Measurements from ENCODE around the gene ANLN.
"Not testable (repeated sequence)": the region's sequence is repeated elsewhere in the genome, so short reads cannot be mapped to it uniquely, and the experiment has no call there.

The ANLN gene

DNA sequence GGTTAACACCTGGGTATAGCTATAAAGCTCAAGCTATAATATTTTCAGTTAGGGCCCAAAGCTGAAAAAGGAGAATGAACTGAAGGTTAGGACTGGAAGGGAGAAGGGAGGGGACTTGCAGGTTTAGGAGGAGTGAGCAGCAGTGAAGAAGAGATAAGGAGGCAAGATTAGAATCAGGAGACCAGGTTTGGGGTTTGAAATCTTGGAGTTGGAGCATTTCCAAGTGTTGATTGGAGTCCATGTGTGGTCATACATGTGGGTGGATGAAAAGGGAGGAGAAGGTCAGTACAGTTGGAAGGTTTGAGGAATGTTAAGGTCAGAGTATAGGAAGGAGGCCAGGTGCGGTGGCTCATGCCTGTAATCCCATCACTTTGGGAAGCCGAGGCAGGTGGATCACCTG lies 8.6 kb upstream of the ANLN start:
- no peak for DNase-seq

DNA sequence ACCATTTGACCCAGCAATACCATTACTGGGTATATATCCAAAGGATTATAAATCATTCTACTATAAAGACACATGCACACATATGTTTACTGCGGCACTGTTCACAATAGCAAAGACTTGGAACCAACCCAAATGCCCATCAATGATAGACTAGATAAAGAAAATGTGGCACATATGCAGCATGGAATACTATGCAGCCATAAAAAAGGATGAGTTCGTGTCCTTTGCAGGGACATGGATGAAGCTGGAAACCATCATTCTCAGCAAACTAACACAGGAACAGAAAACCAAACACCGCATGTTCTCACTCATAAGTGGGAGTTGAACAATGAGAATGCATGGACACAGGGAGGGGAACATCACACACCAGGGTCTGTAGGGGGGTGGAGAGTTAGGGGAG lies 6.4 kb upstream of the ANLN start:
- DNase-seq, result not testable (repeated sequence)

DNA sequence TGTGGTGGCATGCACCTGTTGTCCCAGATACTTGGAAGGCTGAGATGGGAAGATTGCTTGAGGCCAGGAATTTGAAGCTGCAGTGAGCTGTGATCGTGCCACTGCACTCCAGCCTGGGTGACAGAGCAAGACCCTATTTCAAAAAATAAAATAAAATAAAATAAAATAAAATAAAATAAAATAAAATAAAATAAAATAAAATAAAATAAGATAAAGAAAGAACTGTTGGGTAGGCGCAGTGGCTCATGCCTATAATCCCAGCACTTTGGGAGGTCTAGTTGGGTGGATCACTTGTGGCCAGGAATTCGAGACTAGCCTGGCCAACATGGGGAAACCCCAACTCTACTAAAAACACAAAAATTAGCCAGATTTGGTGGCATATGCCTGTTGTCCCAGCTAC lies 4.0 kb upstream of the ANLN start:
- DNase-seq, result not testable (repeated sequence)

DNA sequence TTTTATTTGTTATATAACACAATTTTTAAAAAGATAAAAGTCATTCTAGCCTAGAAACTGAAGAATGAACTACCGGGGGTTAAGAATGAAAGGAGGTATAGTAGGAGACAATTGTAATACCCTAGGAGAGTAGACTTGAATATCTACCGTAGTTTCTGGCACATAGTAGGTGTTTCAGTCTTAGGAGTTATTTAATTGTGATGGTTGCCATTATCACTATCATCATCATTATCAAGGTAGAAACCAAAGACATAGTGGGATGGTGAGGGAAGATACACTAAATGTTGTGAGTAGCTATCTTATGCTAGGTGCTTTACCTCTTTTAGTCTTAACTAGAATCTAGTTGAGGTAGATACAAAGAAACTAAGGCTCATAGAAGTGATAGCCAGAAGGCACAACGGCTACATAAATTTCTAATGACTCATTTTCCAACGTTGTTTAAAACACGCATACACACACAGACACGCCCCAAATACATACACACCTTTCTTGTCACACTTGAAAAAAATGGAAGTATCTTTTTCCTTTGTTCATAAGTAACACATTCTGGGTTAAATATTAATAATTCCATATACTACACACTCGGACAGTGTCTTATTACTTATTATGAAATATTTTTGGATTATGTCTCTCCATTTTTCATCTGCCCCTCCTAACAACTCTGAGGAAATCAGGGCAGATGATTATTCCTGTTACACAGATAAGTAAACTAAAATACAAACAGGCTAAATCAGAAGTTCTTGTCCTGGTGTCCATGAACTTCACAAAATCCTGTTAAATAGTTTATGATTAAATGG lies 2.0 kb upstream of the ANLN start:
- DNase-seq, result no peak

DNA sequence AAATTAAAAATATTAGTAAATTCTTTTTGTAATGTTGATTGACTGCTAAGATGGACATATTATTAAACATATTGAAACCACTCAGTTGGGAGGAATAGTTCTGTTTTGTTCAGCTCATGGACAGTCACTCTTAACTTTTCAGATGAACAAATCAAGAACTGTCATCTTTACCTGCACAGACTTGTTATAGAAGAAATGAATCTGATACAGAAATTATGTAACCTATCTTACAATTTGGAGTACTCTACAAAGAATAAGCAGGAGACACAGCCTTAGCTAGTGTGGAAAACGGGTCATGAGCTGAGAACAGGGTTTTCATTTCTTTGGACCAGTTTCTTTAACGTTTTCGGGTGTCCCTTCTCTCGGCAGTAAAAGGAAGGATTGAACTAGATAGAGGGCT lies 1.2 kb upstream of the ANLN start:
- DNase-seq, result no peak

DNA sequence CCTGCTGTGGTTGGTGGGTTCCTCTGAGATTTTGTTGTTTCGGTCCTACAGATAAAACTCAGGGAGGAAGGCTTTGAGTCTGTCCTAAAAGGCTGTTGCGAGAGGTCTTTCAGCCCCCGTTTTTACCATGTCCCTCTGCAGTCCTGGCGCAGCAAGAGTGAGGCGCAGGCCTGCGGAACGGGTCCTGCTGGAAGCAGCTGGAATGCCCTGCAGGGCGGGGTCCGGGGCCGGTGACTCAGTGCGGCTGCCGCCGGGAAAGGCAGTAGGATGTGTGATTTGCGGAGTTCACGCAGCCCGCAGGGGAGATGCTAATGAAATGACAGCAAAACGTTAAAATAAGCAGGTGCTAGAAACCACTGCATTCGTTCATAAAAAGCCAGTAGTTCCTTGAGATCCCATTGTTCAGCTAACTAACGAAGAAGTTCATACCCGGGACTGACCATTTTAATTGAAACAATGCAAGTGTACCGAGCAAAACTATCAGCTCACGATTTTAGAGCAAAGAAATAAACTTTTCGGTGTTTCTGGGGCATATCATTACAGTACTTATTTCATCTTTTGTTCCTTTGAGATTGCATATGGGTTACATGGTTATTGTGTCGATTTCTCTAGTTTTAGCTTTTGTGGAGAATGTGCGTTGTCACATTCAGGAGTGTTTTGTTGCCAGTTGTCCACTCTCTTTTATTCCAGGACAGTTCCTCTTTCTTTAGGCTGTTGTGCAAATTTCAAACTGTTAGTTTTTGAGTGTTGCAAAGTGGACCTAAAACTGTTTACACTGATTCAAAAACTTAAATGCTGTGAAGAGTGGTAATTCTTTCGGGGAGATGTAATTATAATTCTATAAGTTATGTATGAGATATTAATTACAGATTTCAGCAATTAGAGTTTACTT lies 783 bp downstream of the ANLN start:
- peak; percentile 72 for DNase-seq

DNA sequence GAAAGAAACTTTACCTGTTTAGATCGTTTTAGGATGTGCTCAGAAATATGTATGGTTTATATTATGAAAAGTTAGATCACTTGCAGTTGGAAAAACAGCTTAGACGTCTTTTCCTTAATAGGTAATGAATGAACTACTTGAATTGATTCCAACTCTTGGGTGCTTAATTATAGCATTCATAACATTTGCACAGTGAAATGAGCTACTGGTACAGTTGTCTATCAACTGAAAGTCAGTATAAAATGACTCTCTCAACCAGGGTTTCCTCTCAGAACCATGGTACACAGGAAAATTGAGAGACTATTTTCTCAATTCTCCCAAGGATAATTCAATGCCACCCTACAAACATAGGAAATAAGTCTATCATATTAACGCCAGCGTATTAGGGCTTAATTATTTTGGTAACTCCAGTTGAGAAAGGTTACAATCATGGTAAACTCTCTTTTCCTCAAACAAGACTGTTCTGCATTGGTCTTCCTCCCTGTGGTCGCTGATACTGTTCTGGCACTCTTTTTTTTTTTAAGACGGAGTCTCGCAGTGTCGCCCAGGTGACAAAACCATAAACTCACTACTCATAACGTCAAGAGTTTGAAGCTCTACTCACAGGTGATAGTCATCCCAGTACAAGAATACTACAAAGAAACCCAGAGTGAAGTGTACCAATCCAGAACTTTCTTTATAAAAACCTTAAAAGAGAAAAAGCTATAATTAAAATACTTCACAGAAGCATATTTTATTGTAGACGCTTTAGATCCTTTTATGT lies 2.0 kb downstream of the ANLN start:
- DNase-seq, result no peak

DNA sequence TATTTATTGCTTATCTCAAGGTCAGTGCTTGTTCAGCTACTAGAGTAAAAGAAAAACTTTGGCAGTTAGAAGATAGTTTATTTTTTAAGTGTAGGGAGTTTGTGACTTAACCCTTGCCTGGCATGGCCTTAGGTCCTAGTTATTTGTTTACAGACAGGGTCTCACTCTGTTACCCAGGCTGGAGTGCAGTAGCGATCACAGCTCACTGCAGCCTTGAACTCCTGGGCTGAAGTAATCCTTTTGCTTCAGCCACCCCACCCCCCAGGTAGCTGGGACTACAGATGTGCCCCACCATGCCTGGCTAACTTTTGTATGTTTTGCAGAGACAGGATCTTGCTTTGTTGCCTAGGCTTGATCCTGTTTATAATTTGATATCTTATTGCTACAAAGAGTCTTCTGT lies 4.2 kb downstream of the ANLN start:
- DNase-seq, result no peak

DNA sequence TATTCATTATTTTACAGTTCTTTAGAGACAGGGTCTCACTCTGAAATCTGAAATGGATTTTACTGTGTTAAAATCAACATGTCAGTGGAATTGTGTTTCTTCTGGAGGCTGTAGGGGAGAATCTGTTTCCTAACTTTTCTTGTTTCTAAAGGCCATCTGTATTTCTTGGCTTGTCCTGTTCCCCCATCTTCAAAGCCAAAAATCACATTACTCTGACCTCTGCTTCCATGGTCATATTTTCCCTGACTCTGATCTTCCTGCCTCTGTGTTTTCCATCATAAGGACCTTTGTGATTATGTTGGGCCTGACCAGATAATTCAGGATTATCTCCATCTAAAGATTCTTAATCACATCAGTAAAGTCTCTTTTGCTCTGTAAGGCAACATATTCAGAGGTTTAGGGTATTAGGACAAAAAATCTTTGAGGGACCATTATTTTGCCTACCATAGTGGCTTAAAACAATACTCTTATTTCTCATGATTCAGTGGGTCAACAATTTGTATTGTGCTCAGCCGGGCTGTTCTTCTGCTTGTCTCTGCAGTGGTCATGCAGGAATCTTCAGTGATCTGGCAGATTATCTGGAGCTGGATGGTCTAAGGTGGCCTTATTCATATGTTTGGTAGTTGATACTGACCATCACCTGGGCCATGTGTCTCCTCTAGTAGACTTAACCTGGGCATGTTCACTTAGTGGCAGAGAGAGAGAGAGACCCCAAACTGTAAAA lies 5.7 kb downstream of the ANLN start:
- DNase-seq, result no peak

DNA sequence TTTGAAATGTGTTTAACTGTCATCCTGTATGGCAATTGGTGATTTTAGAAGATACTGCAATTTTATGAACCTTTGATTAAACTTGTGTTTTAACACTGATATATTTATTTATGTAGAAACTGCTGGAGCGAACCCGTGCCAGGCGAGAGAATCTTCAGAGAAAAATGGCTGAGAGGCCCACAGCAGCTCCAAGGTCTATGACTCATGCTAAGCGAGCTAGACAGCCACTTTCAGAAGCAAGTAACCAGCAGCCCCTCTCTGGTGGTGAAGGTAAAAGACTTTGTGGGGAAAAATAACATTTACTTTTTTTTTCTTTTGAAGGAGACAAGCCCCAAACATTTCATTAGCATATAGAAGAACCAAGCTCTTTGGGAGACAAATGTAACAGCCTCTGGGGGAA lies 6.5 kb downstream of the ANLN start:
- DNase-seq, result no peak

DNA sequence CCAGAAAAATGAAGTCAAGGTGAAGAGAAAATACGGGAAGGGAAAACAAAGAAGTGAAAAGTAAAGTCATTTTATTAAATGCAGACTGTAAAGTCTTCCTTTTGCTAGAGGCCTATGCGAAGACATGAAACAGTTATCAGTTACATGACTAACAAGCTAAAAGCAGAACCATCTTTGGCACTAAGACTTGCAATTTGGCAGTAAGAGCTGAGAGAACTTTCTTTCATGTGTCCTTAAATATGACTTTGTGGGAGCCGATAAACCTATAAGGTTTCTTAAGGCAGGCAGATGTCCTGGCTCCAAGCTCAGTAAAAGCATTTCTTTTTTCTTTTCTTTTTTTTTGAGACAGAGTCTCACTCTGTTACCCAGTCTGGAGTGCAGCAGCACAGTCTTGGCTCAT lies 10.4 kb downstream of the ANLN start:
- no peak for DNase-seq

DNA sequence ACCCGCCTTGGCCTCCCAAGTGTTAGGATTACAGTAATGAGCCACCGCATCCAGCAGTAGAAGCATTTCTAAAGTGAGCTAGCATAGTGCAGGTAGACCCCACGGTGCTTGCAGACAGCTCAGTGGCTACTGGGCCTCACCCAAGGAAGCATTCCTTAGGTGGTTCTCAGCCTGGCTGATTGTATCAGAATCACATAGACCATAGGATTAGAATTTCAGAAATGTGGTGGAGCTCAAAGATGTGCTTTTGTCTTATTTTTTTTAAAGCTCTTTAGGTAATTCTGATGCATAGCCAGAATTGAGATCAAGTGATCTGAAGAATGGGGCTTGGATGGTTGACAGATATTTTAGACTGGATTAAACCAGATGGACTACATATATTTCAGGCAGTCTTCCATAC lies 10.9 kb downstream of the ANLN start:
- DNase-seq, result no peak

DNA sequence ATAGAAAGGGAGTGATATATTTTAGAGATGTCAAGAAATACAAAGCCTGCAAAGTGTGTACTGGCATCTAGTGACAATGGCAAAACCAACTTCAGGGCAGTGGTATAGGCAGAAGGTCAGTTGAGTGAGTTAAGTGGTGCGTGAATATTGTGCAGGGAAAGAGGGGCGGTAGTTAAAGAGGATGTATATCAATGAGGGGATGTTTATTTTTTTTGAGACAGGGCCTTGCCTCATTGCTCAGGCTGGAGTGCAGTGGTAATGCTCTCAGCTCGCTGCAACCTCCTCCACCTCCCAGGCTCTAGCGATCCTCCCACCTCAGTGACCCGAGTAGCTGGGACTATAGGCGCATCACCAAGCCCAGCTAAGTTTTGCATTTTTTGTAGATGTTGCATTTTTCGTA lies 13.8 kb downstream of the ANLN start:
- no peak for DNase-seq

DNA sequence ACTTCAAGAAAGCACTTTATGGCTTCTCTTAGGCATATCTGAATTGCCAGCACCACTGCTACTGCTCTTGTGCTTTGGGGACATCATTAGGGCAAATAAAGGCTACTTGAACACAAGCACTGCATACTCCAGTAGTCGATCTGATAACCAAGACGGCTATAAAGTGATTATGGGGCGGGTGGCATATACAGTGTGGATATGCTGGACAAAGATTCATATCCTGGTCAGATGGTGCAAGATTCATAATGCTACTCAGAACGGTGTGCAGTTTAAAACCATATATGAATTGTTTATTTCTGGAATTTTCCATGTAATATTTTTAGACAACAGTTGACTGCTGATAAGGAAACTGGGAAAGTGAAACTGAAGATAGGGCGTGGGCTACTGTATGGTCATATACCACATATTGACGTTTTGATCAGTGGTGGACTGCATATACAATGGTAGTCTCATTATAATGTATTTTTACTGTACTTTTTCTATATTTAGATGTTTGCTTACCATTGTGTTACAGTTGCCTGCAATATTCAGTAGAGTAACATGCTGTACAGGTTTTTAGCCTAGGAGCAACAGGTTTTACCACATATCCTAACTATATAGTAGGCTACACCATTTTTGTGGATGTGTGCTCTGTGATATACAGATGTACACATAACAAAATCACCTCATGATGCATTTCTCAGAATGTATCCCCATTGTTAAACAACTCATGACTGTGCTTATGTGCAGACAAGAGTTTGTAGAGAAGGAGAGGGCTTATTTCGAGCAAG lies 15.2 kb downstream of the ANLN start:
- DNase-seq, result no peak

DNA sequence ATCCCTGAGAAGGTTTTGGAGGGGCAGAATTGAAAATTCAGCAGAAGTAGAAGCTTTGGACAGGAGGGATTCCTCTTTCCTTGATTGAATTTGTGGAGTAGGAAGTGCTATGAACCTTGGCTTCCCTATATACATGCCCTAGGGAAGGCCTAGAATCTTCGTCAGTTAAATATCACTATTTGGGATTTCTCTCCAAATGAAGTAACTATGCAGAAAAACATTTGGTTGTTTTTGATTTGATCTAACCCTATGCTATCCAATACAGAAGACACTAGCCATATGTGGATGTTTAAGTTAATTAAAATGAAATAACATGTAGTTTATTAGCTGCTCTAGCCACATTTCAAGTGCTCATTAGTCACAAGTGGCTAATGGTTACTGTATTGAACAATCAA lies 15.7 kb downstream of the ANLN start:
- no peak for DNase-seq

DNA sequence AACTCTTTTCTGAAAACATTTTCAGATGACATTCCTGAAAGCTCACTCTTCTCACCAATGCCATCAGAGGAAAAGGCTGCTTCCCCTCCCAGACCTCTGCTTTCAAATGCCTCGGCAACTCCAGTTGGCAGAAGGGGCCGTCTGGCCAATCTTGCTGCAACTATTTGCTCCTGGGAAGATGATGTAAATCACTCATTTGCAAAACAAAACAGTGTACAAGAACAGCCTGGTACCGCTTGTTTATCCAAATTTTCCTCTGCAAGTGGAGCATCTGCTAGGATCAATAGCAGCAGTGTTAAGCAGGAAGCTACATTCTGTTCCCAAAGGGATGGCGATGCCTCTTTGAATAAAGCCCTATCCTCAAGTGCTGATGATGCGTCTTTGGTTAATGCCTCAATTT lies 16.5 kb downstream of the ANLN start:
- DNase-seq, result no peak

DNA sequence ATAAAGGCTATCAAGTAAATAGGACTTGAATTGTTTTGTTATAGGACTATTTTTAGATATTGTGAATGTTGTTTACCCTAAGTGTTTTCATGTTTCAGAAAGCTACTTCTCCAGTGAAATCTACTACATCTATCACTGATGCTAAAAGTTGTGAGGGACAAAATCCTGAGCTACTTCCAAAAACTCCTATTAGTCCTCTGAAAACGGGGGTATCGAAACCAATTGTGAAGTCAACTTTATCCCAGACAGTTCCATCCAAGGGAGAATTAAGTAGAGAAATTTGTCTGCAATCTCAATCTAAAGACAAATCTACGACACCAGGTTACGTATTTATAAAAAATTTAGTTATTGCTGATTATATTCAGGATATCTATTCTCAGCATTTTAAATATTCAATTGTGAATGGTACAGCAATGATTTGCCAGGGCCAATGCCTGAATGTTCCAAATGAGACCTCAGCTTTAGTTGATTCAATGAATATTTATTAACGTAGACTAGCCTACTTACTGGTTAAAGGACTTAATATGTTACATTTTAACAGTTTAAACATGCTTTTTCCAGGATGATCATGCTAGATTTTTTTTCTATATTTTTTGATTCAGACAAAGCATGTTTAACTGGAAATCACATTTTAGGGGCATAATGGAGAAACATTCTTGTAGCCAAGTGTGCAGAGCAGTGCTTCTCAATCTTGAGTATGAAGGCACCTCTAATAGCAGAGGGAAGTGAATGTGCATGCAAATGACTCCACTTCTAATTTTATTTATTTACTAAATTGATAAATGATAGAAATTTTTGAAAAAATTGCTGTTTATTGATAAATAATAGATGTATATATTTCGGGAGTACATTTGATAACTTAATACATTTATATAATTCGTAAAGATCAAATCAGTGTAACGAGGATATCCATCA lies 18.2 kb downstream of the ANLN start:
- no peak for DNase-seq

DNA sequence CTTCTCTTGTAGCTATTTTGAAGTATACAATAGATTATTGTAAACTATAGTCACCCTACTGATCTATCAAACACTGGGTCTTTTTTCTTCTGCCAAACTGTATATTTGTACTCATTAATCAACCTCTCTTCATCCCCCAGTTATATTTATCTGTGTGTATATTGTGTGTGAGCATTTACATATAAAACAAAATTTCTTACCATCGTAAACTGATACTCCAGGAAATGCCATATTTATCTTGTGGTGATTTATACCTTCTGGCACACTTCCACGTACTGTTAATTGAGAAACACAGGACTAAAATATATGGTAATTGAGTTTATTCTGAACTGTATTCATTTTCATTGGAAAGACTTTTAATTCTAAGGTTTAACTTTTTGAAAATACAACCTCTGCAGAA lies 18.9 kb downstream of the ANLN start:
- no peak for DNase-seq

DNA sequence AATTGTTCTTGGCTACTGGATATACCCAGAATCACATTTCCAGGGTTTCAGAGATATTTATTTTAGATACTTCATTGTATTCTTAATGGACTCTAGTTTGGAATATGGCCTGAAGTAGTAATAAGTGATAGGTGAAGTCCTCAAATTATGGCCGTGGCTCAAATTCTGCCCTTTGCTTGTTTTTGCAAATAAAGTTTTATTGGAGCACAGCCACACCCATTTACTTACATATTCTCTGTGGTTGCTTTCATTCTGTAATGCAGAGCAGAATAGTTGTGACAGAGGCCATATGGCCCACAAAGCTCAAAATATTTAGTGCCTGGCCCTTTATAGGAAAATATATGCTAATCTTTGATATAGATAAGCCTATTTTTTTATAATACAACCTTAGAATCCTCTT lies 19.5 kb downstream of the ANLN start:
- no peak for DNase-seq

DNA sequence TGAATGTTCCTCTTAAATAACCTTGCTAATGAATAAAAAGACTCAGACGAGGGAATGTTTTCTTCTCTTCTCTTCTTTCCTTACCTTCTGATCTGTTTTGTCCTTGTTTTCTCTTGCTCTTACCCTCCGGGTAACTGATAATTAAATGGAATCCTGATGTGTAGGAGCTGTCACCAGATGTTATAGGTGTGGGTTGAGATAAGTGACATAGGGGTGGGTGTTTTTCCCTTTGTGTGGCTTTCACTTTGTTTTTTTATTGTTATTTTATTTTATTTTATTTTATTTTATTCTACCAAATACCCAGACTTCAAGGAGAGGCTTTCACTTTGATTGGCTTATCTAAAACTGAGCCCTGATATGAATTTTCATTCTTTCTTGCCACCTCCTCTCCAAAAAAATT lies 25.5 kb downstream of the ANLN start:
- DNase-seq, result no peak

DNA sequence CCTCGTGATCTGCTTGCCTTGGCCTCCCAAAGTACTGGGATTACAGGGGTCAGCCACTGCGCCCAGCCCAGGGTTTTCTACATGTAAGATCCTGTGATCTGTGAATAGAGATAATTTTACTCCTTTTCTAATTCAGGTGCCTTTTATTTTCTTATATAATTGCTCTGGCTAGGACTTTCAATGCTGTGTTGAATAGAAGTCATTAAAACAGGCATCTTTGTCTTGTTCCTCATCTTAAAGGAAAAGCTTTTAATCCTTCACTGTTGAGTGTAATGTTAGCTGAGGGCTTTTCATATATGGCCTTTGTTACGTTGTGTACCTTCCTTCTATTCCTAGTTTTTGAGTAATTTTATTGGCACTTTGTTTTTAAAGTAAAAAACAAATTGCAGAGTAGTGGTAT lies 26.6 kb downstream of the ANLN start:
- DNase-seq, result no peak

Measured in amniotic stem cell (primary cell).